IPS DF 6.9 (cell line): ENCODE data around the gene OR2K2.
"Not testable (repeated sequence)": the region's sequence is repeated elsewhere in the genome, so short reads cannot be mapped to it uniquely, and the experiment has no call there.

Source experiments
- DNase-seq: peaks from one replicate; pipeline ENCODE4 v3.0.0-alpha.2; 2013; ENCODE audit warnings: low read depth, low spot score
- H3K27ac ChIP-seq: one replicate; pipeline ENCODE4 v1.5.1; 2013; ENCODE audit warnings: low read length, control low read depth
- H3K27me3 ChIP-seq: 2 replicates; pipeline ENCODE4 v1.6.1; 2013; ENCODE audit warnings: mild to moderate bottlenecking, low read length; ENCODE audit not compliant: control insufficient read depth, insufficient read depth
- H3K36me3 ChIP-seq: 2 replicates; pipeline ENCODE4 v1.6.1; 2013; ENCODE audit warnings: low read length; ENCODE audit not compliant: control insufficient read depth, insufficient read depth
- H3K4me1 ChIP-seq: 2 replicates; pipeline ENCODE4 v1.6.1; 2013; ENCODE audit warnings: low read length; ENCODE audit not compliant: control insufficient read depth, insufficient read depth
- H3K4me3 ChIP-seq: 2 replicates; pipeline ENCODE4 v1.5.1; 2013; ENCODE audit warnings: mild to moderate bottlenecking, low read length
- H3K9me3 ChIP-seq: 2 replicates; pipeline ENCODE4 v1.6.1; 2013; ENCODE audit warnings: low read length, inconsistent platforms; ENCODE audit not compliant: control insufficient read depth, insufficient read depth
- whole genome bisulfite sequencing: extraction: QIAGEN DNeasy Blood & Tissue Kit; methylation state at CpG from one replicate; pipeline ENCODE4 v1.1.7; 2013; ENCODE audit warnings: mixed read lengths, missing lambda C conversion rate; ENCODE audit not compliant: insufficient read length, insufficient coverage; 5-methylcytosine and 5-hydroxymethylcytosine counted together

Gene OR2K2

GRCh38 chr9:111298731-111299598 is 31.1 kb downstream of the OR2K2 start:
- no peaks in the 10 kb centered on the region for H3K4me1 ChIP-seq
- no peak overlapping the region for H3K27ac ChIP-seq
- H3K4me3 ChIP-seq, result no peak overlapping the region
- H3K9me3 ChIP-seq, result no peaks in the 10 kb centered on the region
- no CpG with 5 or more reads among the region's 6 CpGs for WGBS
- DNase-seq, result peak; percentile 27
- H3K36me3 ChIP-seq, result no peaks in the 10 kb centered on the region
- no peaks in the 10 kb centered on the region for H3K27me3 ChIP-seq

- no peak overlapping the region for H3K4me3 ChIP-seq
- H3K27ac ChIP-seq, result no peak overlapping the region
- H3K27me3 ChIP-seq, result no peaks in the 10 kb centered on the region
- H3K4me1 ChIP-seq, result no peaks in the 10 kb centered on the region
- no peaks in the 10 kb centered on the region for H3K36me3 ChIP-seq
- DNase-seq, result no peak
- WGBS, result no CpG with 5 or more reads among the region's 6 CpGs
- H3K9me3 ChIP-seq, result no peaks in the 10 kb centered on the region
These were observed 31.9 kb downstream of the OR2K2 start for GRCh38 chr9:111298111-111298510.

DNA sequence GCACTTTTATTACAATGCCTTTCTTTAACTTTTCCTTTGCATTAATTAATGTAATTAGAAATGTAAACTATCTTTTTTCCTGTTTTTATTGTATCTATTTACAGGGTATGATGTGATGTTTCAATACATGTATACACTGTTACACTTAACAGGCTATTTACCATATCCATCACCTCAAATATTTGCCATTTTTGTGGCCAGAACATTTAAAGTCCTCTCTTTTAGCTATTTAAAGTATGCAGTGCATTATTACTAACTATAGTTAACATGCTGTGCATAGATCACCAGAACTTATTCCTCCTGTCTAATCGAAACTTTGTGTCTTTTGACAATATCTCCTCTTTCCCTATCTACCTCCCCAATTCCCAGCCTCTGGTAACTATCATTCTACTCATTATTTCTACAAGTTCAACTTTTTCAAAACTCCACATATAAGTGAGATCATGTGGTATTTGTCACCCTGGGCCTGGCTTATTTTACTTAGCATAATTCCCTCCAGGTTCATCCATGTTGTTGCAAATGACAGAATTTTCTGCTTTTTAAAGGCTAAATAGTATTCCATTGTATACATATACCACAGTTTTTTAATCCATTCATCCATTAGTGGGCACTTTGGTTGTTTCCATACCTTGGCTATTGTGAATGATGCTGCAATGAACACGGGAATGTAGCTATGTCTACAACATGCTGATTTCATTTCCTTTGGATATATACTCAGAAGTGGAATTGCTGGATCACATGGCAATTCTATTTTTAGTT is 32.8 kb downstream of the OR2K2 start:
- whole genome bisulfite sequencing, result no CpG with 5 or more reads among the region's 2 CpGs
- no peaks in the 10 kb centered on the region for H3K36me3 ChIP-seq

DNA sequence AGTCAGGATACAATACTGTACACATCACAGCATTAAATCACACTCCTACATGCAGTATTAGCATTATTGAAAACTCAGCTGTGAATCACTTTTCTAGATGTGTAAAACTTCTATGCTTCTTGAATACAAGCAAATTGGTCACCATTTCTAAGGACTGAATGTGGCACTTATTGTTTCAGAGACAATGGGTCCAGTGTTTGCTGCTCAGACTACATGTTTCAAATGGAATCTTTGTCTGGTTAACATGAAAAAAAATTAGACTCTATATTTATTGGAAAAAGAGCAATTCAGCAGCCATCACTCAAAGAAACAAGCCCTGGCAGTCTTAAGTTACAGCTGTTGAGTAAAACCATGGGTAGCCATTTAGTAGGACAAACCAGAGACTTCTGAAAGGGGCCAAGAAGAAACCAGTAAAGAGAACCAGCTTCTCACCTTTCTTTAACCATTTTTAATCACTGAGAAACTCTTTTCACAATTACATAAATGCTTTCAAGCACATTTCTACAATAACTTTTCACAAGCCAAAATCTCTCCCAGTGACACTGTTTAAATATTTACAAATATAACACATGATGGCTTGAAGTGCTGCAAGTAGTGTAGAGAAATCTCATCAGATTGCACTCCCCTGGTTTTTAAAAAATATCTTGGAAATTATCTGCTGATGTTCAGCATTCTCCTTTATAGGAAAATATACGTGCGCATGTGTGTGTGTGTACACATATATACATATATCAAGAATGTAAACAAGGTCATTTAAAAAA is 35.2 kb downstream of the OR2K2 start:
- no CpG with 5 or more reads among the region's 2 CpGs for WGBS
- Histone ChIP-seq H3K4me1 (no peaks in the 10 kb centered on the region), H3K27me3 (no peaks in the 10 kb centered on the region), H3K27ac (no peak overlapping the region), H3K9me3 (no peaks in the 10 kb centered on the region), H3K4me3 (no peak overlapping the region), H3K36me3 (no peaks in the 10 kb centered on the region)
- no peak for DNase-seq

More for the DNA sequence above, 32.8 kb downstream of the OR2K2 start:
- Histone ChIP-seq H3K9me3 (no peaks in the 10 kb centered on the region), H3K27me3 (no peaks in the 10 kb centered on the region), H3K4me1 (no peaks in the 10 kb centered on the region), H3K27ac (no peak overlapping the region), H3K4me3 (no peak overlapping the region)
- no peak for DNase-seq

GRCh38 chr9:111287127-111287526 is 42.9 kb downstream of the OR2K2 start:
- no peak for DNase-seq
- H3K27ac ChIP-seq, result no peak overlapping the region
- no peaks in the 10 kb centered on the region for H3K4me1 ChIP-seq
- H3K4me3 ChIP-seq, result no peak overlapping the region
- no CpG with 5 or more reads among the region's 2 CpGs for WGBS
- H3K36me3 ChIP-seq, result no peaks in the 10 kb centered on the region
- H3K27me3 ChIP-seq, result no peaks in the 10 kb centered on the region
- H3K9me3 ChIP-seq, result no peaks in the 10 kb centered on the region

GRCh38 chr9:111284703-111285102 is 45.3 kb downstream of the OR2K2 start:
- Histone ChIP-seq H3K4me3 (no peak overlapping the region), H3K9me3 (no peaks in the 10 kb centered on the region), H3K27ac (no peak overlapping the region), H3K36me3 (no peaks in the 10 kb centered on the region), H3K4me1 (no peaks in the 10 kb centered on the region), H3K27me3 (no peaks in the 10 kb centered on the region)
- whole genome bisulfite sequencing, result no CpG with 5 or more reads among the region's 4 CpGs
- no peak for DNase-seq

- Histone ChIP-seq H3K27ac (no peak overlapping the region), H3K4me1 (no peaks in the 10 kb centered on the region), H3K36me3 (no peaks in the 10 kb centered on the region), H3K27me3 (no peaks in the 10 kb centered on the region), H3K4me3 (no peak overlapping the region), H3K9me3 (no peaks in the 10 kb centered on the region)
- DNase-seq, result no peak
- no CpG with 5 or more reads among the region's 2 CpGs for WGBS
These were observed 47.2 kb downstream of the OR2K2 start for GRCh38 chr9:111282845-111283244.

DNA sequence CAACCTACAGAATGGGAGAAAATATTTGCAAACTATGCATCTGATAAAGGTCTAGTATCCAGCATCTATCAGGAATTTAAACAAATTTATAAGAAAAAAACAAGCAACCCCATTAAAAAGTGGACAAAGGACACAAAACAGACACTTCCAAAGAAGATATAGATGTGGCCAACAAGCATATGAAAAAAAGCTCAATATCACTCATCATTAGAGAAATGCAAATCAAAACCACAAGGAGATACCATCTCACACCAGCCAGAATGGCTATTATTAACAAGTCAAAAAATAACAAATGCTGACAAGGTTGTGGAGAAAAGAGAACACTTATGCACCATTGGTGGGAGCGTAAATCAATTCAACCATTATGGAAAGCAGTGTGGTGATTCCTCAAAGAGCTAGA is 49.2 kb downstream of the OR2K2 start:
- DNase-seq, H3K27me3 ChIP-seq, H3K4me1 ChIP-seq, H3K27ac ChIP-seq, H3K9me3 ChIP-seq, H3K4me3 ChIP-seq, H3K36me3 ChIP-seq: not testable (repeated sequence)
- no CpG with 5 or more reads among the region's 1 CpG for WGBS
